Measurements from ENCODE around the gene TIMM23B. TPM values are rescaled to one million over a fixed set of nuclear protein-coding genes. Genes with fewer than 3 reads are reported as not detected.
"Not testable (repeated sequence)": the region's sequence is repeated elsewhere in the genome, so short reads cannot be mapped to it uniquely, and the experiment has no call there.

TIMM23B gene
- total RNA-seq, 1 donor from 2014 or later = 16.2 TPM

GRCh38 chr10:49931276-49931675 lies 10.6 kb upstream of the TIMM23B start:
- not testable (repeated sequence) for H3K4me3 ChIP-seq (ENCODE audit: low read length in 3 of 3); H3K9me3 ChIP-seq (ENCODE audit: control insufficient read depth in 3 of 3, low read length in 3 of 3); H3K4me1 ChIP-seq (ENCODE audit: control insufficient read depth in 3 of 3, insufficient read depth in 3 of 3, low read length in 3 of 3); H3K9ac ChIP-seq (ENCODE audit: low read depth in 1 of 3, low read length in 3 of 3); H3K27me3 ChIP-seq (ENCODE audit: control insufficient read depth in 3 of 3, insufficient read depth in 3 of 3, low read length in 3 of 3); H3K36me3 ChIP-seq (ENCODE audit: control insufficient read depth in 3 of 3, insufficient read depth in 3 of 3, low read length in 3 of 3); H3K27ac ChIP-seq (ENCODE audit: low read depth, low read length)

DNA sequence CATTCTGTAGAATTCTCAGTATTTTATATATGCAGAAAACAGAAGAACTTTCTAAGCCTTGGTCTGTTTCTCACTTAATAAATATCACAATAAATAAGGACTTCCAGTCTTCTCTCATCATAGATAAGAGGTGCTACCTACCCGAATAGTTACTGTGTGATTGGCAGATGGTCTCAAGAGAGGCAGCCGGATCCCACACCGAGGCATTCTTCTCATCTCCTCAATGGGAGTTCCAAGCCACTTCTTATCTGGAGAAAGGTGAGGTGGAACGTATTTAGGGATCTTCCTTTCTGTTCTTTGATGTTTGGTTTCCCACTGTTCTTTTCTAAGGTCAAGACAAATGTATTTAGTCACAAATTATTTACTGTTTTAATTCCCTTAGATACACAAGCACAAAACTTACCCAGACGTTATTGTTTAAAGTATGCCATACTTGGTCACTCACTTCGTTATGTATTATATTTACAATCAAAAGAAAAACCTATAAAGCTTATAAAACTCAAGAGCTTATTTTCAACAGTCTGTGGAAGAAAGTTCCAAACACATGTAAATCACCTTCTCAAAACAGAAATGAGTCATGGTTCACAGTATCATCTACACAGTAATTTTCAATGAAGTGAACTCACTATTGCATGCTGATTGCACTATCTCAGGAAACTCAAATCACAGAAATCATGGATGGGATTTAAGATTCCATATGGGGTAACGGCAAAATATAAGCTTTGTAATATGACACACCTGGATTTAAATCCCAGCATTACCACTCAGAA lies 9.7 kb upstream of the TIMM23B start:
- H3K27ac ChIP-seq (ENCODE audit: low read depth, low read length); H3K4me1 ChIP-seq (ENCODE audit: control insufficient read depth in 3 of 3, insufficient read depth in 3 of 3, low read length in 3 of 3); H3K36me3 ChIP-seq (ENCODE audit: control insufficient read depth in 3 of 3, insufficient read depth in 3 of 3, low read length in 3 of 3); H3K9me3 ChIP-seq (ENCODE audit: control insufficient read depth in 3 of 3, low read length in 3 of 3); H3K9ac ChIP-seq (ENCODE audit: low read depth in 1 of 3, low read length in 3 of 3); H3K4me3 ChIP-seq (ENCODE audit: low read length in 3 of 3); H3K27me3 ChIP-seq (ENCODE audit: control insufficient read depth in 3 of 3, insufficient read depth in 3 of 3, low read length in 3 of 3): not testable (repeated sequence)

DNA sequence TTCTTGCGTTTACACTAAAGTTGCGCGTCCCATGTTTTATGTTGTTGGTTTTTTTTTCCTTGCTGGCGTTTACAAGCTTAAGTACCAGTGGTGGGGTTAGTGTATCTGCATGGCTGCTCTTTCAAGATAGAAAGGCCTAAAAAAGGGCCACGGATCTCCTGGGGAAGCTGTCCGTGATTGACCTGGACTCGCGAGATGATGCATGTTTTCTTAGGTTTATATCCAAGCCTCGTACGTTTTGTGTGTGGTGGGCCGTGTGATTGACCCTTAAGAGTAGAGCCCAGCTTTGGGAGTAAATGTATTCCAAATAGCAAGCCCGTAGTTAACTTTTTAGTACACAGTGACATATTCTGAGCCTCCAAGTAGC lies 469 bp downstream of the TIMM23B start:
- not testable (repeated sequence) for H3K9me3 ChIP-seq (ENCODE audit: control insufficient read depth in 3 of 3, low read length in 3 of 3); H3K36me3 ChIP-seq (ENCODE audit: control insufficient read depth in 3 of 3, insufficient read depth in 3 of 3, low read length in 3 of 3); H3K27me3 ChIP-seq (ENCODE audit: control insufficient read depth in 3 of 3, insufficient read depth in 3 of 3, low read length in 3 of 3)
- peak overlapping the region; percentile 81 to 89 (median 86) for H3K9ac ChIP-seq (ENCODE audit: low read depth in 1 of 3, low read length in 3 of 3)
- H3K27ac ChIP-seq (ENCODE audit: low read depth, low read length) = peak overlapping the region; percentile 70
- peaks cover 8 to 19% (median 9%) of the 10 kb centered on the region in 3 donors for H3K4me1 ChIP-seq (ENCODE audit: control insufficient read depth in 3 of 3, insufficient read depth in 3 of 3, low read length in 3 of 3)
- peak overlapping the region; percentile 80 to 93 (median 85) for H3K4me3 ChIP-seq (ENCODE audit: low read length in 3 of 3)

GRCh38 chr10:49943607-49944006 lies 1.8 kb downstream of the TIMM23B start:
- peaks cover 9 to 19% (median 10%) of the 10 kb centered on the region in 3 donors for H3K4me1 ChIP-seq (ENCODE audit: control insufficient read depth in 3 of 3, insufficient read depth in 3 of 3, low read length in 3 of 3)
- not testable (repeated sequence) for H3K27me3 ChIP-seq (ENCODE audit: control insufficient read depth in 3 of 3, insufficient read depth in 3 of 3, low read length in 3 of 3); H3K9me3 ChIP-seq (ENCODE audit: control insufficient read depth in 3 of 3, low read length in 3 of 3); H3K36me3 ChIP-seq (ENCODE audit: control insufficient read depth in 3 of 3, insufficient read depth in 3 of 3, low read length in 3 of 3); H3K27ac ChIP-seq (ENCODE audit: low read depth, low read length)
- H3K4me3 ChIP-seq (ENCODE audit: low read length in 3 of 3) = peak overlapping the region in 1 of 3 donors; percentile 20
- H3K9ac ChIP-seq (ENCODE audit: low read depth in 1 of 3, low read length in 3 of 3) = peak overlapping the region in 1 of 3 donors; percentile 14

DNA sequence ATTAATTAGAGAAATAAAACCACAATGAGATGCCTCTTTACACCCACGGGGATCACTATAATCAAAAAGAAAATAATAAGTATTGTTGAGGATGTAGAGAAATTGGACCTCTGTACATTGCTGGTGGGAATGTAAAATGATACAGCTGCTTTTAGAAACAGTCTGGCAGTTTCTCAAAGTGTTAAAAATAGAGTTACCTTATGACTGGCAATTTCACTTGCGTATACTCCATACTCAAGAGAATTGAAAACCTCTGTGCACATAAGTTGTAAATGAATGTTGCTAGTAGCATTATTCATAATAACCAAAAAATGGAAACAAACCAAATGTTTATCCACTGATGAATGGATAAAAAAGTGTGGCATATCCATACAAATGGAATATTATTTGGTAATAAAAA lies 6.3 kb downstream of the TIMM23B start:
- peak overlapping the region; percentile 74 for H3K27ac ChIP-seq (ENCODE audit: low read depth, low read length)
- H3K9ac ChIP-seq (ENCODE audit: low read depth in 1 of 3, low read length in 3 of 3) = not testable (repeated sequence)

DNA sequence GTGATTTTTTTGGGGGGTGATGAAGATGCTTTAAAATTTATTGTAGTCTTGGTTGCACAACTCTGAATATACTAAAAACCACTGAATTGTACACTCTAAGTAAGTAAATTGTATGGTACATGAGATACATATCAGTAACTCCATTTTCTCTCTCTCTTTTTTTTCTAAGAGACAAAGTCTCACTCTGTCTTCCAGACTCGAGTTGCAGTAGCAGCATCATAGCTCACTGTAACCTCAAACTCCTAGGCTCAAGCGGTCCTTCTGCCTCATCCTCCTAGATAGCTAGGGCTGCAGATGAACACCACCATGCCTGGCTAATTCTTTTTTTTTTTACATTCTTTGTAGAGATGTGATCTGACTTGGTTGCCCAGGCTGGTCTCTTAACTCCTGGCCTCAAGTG lies 6.9 kb downstream of the TIMM23B start:
- not testable (repeated sequence) for H3K9ac ChIP-seq (ENCODE audit: low read depth in 1 of 3, low read length in 3 of 3); H3K27me3 ChIP-seq (ENCODE audit: control insufficient read depth in 3 of 3, insufficient read depth in 3 of 3, low read length in 3 of 3); H3K36me3 ChIP-seq (ENCODE audit: control insufficient read depth in 3 of 3, insufficient read depth in 3 of 3, low read length in 3 of 3); H3K4me1 ChIP-seq (ENCODE audit: control insufficient read depth in 3 of 3, insufficient read depth in 3 of 3, low read length in 3 of 3); H3K9me3 ChIP-seq (ENCODE audit: control insufficient read depth in 3 of 3, low read length in 3 of 3); H3K4me3 ChIP-seq (ENCODE audit: low read length in 3 of 3)
- H3K27ac ChIP-seq (ENCODE audit: low read depth, low read length) = peak overlapping the region; percentile 74

More for the DNA sequence above, 6.3 kb downstream of the TIMM23B start:
- not testable (repeated sequence) for H3K27me3 ChIP-seq (ENCODE audit: control insufficient read depth in 3 of 3, insufficient read depth in 3 of 3, low read length in 3 of 3); H3K9me3 ChIP-seq (ENCODE audit: control insufficient read depth in 3 of 3, low read length in 3 of 3); H3K4me1 ChIP-seq (ENCODE audit: control insufficient read depth in 3 of 3, insufficient read depth in 3 of 3, low read length in 3 of 3); H3K4me3 ChIP-seq (ENCODE audit: low read length in 3 of 3); H3K36me3 ChIP-seq (ENCODE audit: control insufficient read depth in 3 of 3, insufficient read depth in 3 of 3, low read length in 3 of 3)

GRCh38 chr10:49952006-49952405 lies 10.2 kb downstream of the TIMM23B start:
- not testable (repeated sequence) for H3K4me1 ChIP-seq (ENCODE audit: control insufficient read depth in 3 of 3, insufficient read depth in 3 of 3, low read length in 3 of 3); H3K9me3 ChIP-seq (ENCODE audit: control insufficient read depth in 3 of 3, low read length in 3 of 3); H3K27me3 ChIP-seq (ENCODE audit: control insufficient read depth in 3 of 3, insufficient read depth in 3 of 3, low read length in 3 of 3); H3K4me3 ChIP-seq (ENCODE audit: low read length in 3 of 3); H3K9ac ChIP-seq (ENCODE audit: low read depth in 1 of 3, low read length in 3 of 3); H3K27ac ChIP-seq (ENCODE audit: low read depth, low read length); H3K36me3 ChIP-seq (ENCODE audit: control insufficient read depth in 3 of 3, insufficient read depth in 3 of 3, low read length in 3 of 3)

GRCh38 chr10:49953122-49953521 lies 11.3 kb downstream of the TIMM23B start:
- not testable (repeated sequence) for H3K9ac ChIP-seq (ENCODE audit: low read depth in 1 of 3, low read length in 3 of 3); H3K9me3 ChIP-seq (ENCODE audit: control insufficient read depth in 3 of 3, low read length in 3 of 3); H3K4me1 ChIP-seq (ENCODE audit: control insufficient read depth in 3 of 3, insufficient read depth in 3 of 3, low read length in 3 of 3); H3K36me3 ChIP-seq (ENCODE audit: control insufficient read depth in 3 of 3, insufficient read depth in 3 of 3, low read length in 3 of 3); H3K4me3 ChIP-seq (ENCODE audit: low read length in 3 of 3); H3K27ac ChIP-seq (ENCODE audit: low read depth, low read length); H3K27me3 ChIP-seq (ENCODE audit: control insufficient read depth in 3 of 3, insufficient read depth in 3 of 3, low read length in 3 of 3)

- not testable (repeated sequence) for H3K4me1 ChIP-seq (ENCODE audit: control insufficient read depth in 3 of 3, insufficient read depth in 3 of 3, low read length in 3 of 3); H3K4me3 ChIP-seq (ENCODE audit: low read length in 3 of 3); H3K27ac ChIP-seq (ENCODE audit: low read depth, low read length); H3K9me3 ChIP-seq (ENCODE audit: control insufficient read depth in 3 of 3, low read length in 3 of 3); H3K36me3 ChIP-seq (ENCODE audit: control insufficient read depth in 3 of 3, insufficient read depth in 3 of 3, low read length in 3 of 3); H3K27me3 ChIP-seq (ENCODE audit: control insufficient read depth in 3 of 3, insufficient read depth in 3 of 3, low read length in 3 of 3); H3K9ac ChIP-seq (ENCODE audit: low read depth in 1 of 3, low read length in 3 of 3)
Observed at GRCh38 chr10:49970331-49970857, 28.5 kb downstream of the TIMM23B start.

DNA sequence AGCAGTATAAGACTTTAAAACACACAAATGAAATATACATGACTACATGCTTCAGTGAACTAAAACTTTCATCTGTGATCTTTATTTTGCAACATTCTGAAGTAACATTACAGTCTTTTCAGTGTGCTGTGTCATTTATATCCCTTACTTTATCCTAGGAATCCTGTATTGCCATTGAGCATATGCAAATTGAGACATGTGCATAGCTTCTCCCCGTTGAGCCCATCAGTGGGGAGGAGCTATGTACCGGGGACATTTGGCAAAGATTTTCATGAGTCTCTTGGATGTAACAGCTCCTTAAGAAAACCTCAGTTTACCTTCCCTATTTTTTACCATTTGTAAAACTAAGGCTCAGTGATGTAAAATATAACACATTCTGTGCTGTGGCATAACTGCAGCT lies 29.6 kb downstream of the TIMM23B start:
- H3K9ac ChIP-seq (ENCODE audit: low read depth in 1 of 3, low read length in 3 of 3); H3K9me3 ChIP-seq (ENCODE audit: control insufficient read depth in 3 of 3, low read length in 3 of 3); H3K4me3 ChIP-seq (ENCODE audit: low read length in 3 of 3); H3K36me3 ChIP-seq (ENCODE audit: control insufficient read depth in 3 of 3, insufficient read depth in 3 of 3, low read length in 3 of 3); H3K4me1 ChIP-seq (ENCODE audit: control insufficient read depth in 3 of 3, insufficient read depth in 3 of 3, low read length in 3 of 3); H3K27me3 ChIP-seq (ENCODE audit: control insufficient read depth in 3 of 3, insufficient read depth in 3 of 3, low read length in 3 of 3); H3K27ac ChIP-seq (ENCODE audit: low read depth, low read length): not testable (repeated sequence)

Measured in skeletal muscle tissue (tissue), 4 donors.